H1 (cell line): ENCODE results near the gene SLC6A3. TPM values are rescaled to one million over a fixed set of nuclear protein-coding genes. Genes with fewer than 3 reads are reported as not detected.

Experiments
- CTCF ChIA-PET: fragments of 300-600 bp; sonication (Branson Sonifier 250); formaldehyde crosslinking; loops from one replicate; lab custom pipeline; 2021; ENCODE audit not compliant: partially characterized antibody; lab: Charles Lee
- POLR2A ChIA-PET: fragments of 300-600 bp; sonication (Branson Sonifier 250); formaldehyde crosslinking; loops from one replicate; lab custom pipeline; 2021; ENCODE audit warnings: inconsistent platforms; ENCODE audit not compliant: partially characterized antibody; lab: Charles Lee
- DNase-seq, 2 experiments: peaks; one replicate each; pipeline versions ENCODE4 v3.0.0 to v3.0.0-alpha.2; 2010 to 2022; ENCODE audit warnings: low spot score in 2 of 2, low read depth in 1 of 2, mixed read lengths in 1 of 2
- FAIRE-seq: peaks from 2 replicates; lab custom pipeline; 2011; peaks lifted over from hg19 to GRCh38; lab: Jason Lieb, UNC
- H2AFZ ChIP-seq: 2 replicates; pipeline ENCODE4 v1.8.1; 2012; ENCODE audit warnings: low read length, inconsistent platforms
- H2AK5ac ChIP-seq: 2 replicates; pipeline ENCODE4 v1.6.1; 2013; ENCODE audit warnings: low read depth, low read length
- H2BK120ac ChIP-seq: replicated peaks from 2 replicates; pipeline ENCODE3; 2013; ENCODE audit warnings: low read depth, low read length, inconsistent platforms
- H2BK12ac ChIP-seq: 2 replicates; pipeline ENCODE4 v1.6.1; 2013; ENCODE audit warnings: low read depth, low read length
- H2BK15ac ChIP-seq: 2 replicates; pipeline ENCODE4 v1.6.1; 2013; ENCODE audit warnings: low read length
- H2BK20ac ChIP-seq: 2 replicates; pipeline ENCODE4 v1.6.1; 2013; ENCODE audit warnings: low read length
- H2BK5ac ChIP-seq: 2 replicates; pipeline ENCODE4 v1.6.1; 2013; ENCODE audit warnings: low read depth, low read length
- H3K14ac ChIP-seq: 2 replicates; pipeline ENCODE4 v1.6.1; 2013; ENCODE audit warnings: inconsistent platforms; ENCODE audit not compliant: insufficient read length
- H3K18ac ChIP-seq: 2 replicates; pipeline ENCODE4 v1.6.1; 2013; ENCODE audit warnings: low read length; ENCODE audit errors: extremely low read depth
- H3K23ac ChIP-seq: 2 replicates; pipeline ENCODE4 v1.6.1; 2013; ENCODE audit warnings: inconsistent platforms; ENCODE audit not compliant: insufficient read length
- H3K23me2 ChIP-seq: 2 replicates; pipeline ENCODE4 v1.6.1; 2013; ENCODE audit warnings: low read depth, low read length
- H3K27ac ChIP-seq: 2 replicates; pipeline ENCODE4 v1.6.1; 2011; ENCODE audit warnings: low read depth, low read length, inconsistent platforms
- H3K27me3 ChIP-seq, 4 experiments: replicated peaks in 1 of 4; 1 replicate in 1 of 4; 2 replicates in 3 of 4; pipeline versions ENCODE4 v1.6.1 to v1.8.1; 2011 to 2013; ENCODE audit warnings: low read length in 3 of 4, mild to moderate bottlenecking in 3 of 4, inconsistent platforms in 2 of 4, mixed read lengths in 2 of 4, moderate library complexity in 1 of 4; ENCODE audit not compliant: control insufficient read depth in 3 of 4, insufficient read depth in 3 of 4; ENCODE audit errors: extremely low read depth in 1 of 4
- H3K36me3 ChIP-seq, 4 experiments: 2 replicates each; pipeline versions ENCODE4 v1.6.1 to v1.8.1; 2011 to 2013; ENCODE audit warnings: mild to moderate bottlenecking in 4 of 4, low read length in 3 of 4, moderate library complexity in 2 of 4, control low read depth in 1 of 4, inconsistent platforms in 1 of 4; ENCODE audit not compliant: insufficient read depth in 4 of 4, control insufficient read depth in 2 of 4
- H3K4ac ChIP-seq: replicated peaks from 2 replicates; pipeline ENCODE3; 2013; ENCODE audit warnings: low read length, low read depth, mixed read lengths, inconsistent platforms; ENCODE audit not compliant: insufficient read length
- H3K4me1 ChIP-seq, 4 experiments: replicated peaks in 1 of 4; 1 replicate in 1 of 4; 2 replicates in 3 of 4; pipeline versions ENCODE4 v1.6.1 to v1.8.1; 2011 to 2013; ENCODE audit warnings: low read length in 3 of 4, inconsistent platforms in 2 of 4, mixed read lengths in 1 of 4; ENCODE audit not compliant: insufficient read depth in 4 of 4, control insufficient read depth in 3 of 4
- H3K4me2 ChIP-seq, 2 experiments: 2 replicates each; pipeline versions ENCODE4 v1.6.1 to v1.8.1; 2011 to 2013; ENCODE audit warnings: low read depth in 2 of 2, low read length in 2 of 2, control low read depth in 1 of 2, inconsistent platforms in 1 of 2, mild to moderate bottlenecking in 1 of 2; ENCODE audit not compliant: insufficient read depth in 1 of 2
- H3K4me3 ChIP-seq, 4 experiments: fragments of 200-600, 300-600 bp in 1 of 4; sonication (generic), shearing (Covaris generic), sonication (Bioruptor Twin) in 1 of 4; 2 replicates each; pipeline versions ENCODE4 v1.5.1 to v1.8.1; 2011 to 2016; ENCODE audit warnings: low read length in 4 of 4, low read depth in 3 of 4, control low read depth in 2 of 4, inconsistent platforms in 2 of 4, mild to moderate bottlenecking in 2 of 4, mixed read lengths in 1 of 4, moderate library complexity in 1 of 4; ENCODE audit not compliant: insufficient read depth in 2 of 4; ENCODE audit errors: extremely low read depth in 1 of 4
- H3K56ac ChIP-seq: replicated peaks from 2 replicates; pipeline ENCODE3; 2013; ENCODE audit warnings: low read depth, mild to moderate bottlenecking, mixed read lengths, low read length, inconsistent platforms; ENCODE audit not compliant: insufficient read length
- H3K79me1 ChIP-seq: 2 replicates; pipeline ENCODE4 v1.6.1; 2013; ENCODE audit warnings: low read depth, low read length, control low read depth
- H3K79me2 ChIP-seq, 2 experiments: 2 replicates each; pipeline versions ENCODE4 v1.6.1 to v1.8.1; 2012 to 2013; ENCODE audit warnings: low read length in 2 of 2, mild to moderate bottlenecking in 2 of 2, inconsistent platforms in 1 of 2; ENCODE audit not compliant: insufficient read depth in 2 of 2, control insufficient read depth in 1 of 2
- H3K9ac ChIP-seq, 4 experiments: replicated peaks in 1 of 4; 1 replicate in 1 of 4; 2 replicates in 3 of 4; pipeline versions ENCODE4 v1.6.1 to v1.8.1; 2011 to 2013; ENCODE audit warnings: low read depth in 3 of 4, low read length in 3 of 4, control low read depth in 2 of 4, mild to moderate bottlenecking in 2 of 4, moderate library complexity in 2 of 4, inconsistent platforms in 1 of 4; ENCODE audit errors: extremely low read depth in 1 of 4
- H3K9me3 ChIP-seq, 2 experiments: 2 replicates each; pipeline versions ENCODE4 v1.6.1 to v1.8.1; 2012 to 2013; ENCODE audit warnings: mild to moderate bottlenecking in 2 of 2, moderate library complexity in 2 of 2, control low read depth in 1 of 2, inconsistent platforms in 1 of 2, low read depth in 1 of 2, low read length in 1 of 2, mixed read lengths in 1 of 2; ENCODE audit not compliant: insufficient read depth in 2 of 2
- H4K20me1 ChIP-seq, 2 experiments: replicated peaks in 1 of 2; 2 replicates each; pipeline versions ENCODE3 to v1.8.1; 2011 to 2013; ENCODE audit warnings: inconsistent platforms in 2 of 2, low read length in 2 of 2, mild to moderate bottlenecking in 1 of 2; ENCODE audit not compliant: insufficient read depth in 2 of 2, control insufficient read depth in 1 of 2
- H4K5ac ChIP-seq: 2 replicates; pipeline ENCODE4 v1.6.1; 2013; ENCODE audit warnings: low read length, low read depth, mixed read lengths, inconsistent platforms; ENCODE audit not compliant: insufficient read length
- H4K8ac ChIP-seq: 2 replicates; pipeline ENCODE4 v1.8.0; 2013; ENCODE audit warnings: mild to moderate bottlenecking, moderate library complexity, low read length, inconsistent platforms; ENCODE audit not compliant: insufficient read depth; ENCODE audit errors: extremely low read depth
- H4K91ac ChIP-seq: replicated peaks from 2 replicates; pipeline ENCODE3; 2013; ENCODE audit warnings: low read length, mixed read lengths, inconsistent platforms; ENCODE audit not compliant: insufficient read length
- ASH2L ChIP-seq: fragments of 200-600, 300-600 bp; sonication (generic); IDR thresholded peaks from one replicate; pipeline ENCODE4 v1.7.1; 2017; ENCODE audit warnings: low read length
- CTBP2 ChIP-seq: IDR thresholded peaks from 2 replicates; pipeline ENCODE4 v1.7.0; 2011; ENCODE audit warnings: borderline replicate concordance, mild to moderate bottlenecking, moderate library complexity, mixed read lengths, low read length; ENCODE audit not compliant: insufficient read depth, insufficient read length
- JUN ChIP-seq: IDR thresholded peaks from 2 replicates; pipeline ENCODE4 v1.6.1; 2011; ENCODE audit warnings: low read depth, mild to moderate bottlenecking, improper control_type of control experiment, low read length
- MAX ChIP-seq: IDR thresholded peaks from 2 replicates; pipeline ENCODE4 v1.6.1; 2012; ENCODE audit warnings: inconsistent platforms
- TCF12 ChIP-seq: IDR thresholded peaks from 2 replicates; pipeline ENCODE4 v1.6.1; 2011; ENCODE audit warnings: low read depth, mild to moderate bottlenecking, low read length
- WGBS, 2 experiments: shearing (Covaris generic) in 1 of 2; methylation state at CpG; one replicate each; pipeline versions ENCODE4 v1.1.6 to v1.1.7; 2013 to 2015; ENCODE audit warnings: low lambda C conversion rate in 2 of 2, mixed read lengths in 2 of 2, inconsistent platforms in 1 of 2, low coverage in 1 of 2, missing lambda C conversion rate in 1 of 2; ENCODE audit not compliant: insufficient replicate concordance in 2 of 2, insufficient coverage in 1 of 2, insufficient read length in 1 of 2; ENCODE audit errors: extremely low coverage in 1 of 2, missing lambda C conversion rate in 1 of 2; 5-methylcytosine and 5-hydroxymethylcytosine counted together
- polyA plus RNA-seq, 7 experiments: library from polyadenylated mRNA; depleted of rRNA in 3 of 7; stranded (reverse) in 5 of 7; unstranded in 2 of 7; fragments of >200 nt in 5 of 7; fragments of 200-250 nt in 2 of 7; gene quantifications; 1 replicate in 5 of 7; 2 replicates in 1 of 7; 4 replicates in 1 of 7; pipeline versions ENCODE4 v1.2.1 to v1.2.3, GENCODE V29; 2011 to 2013; ENCODE audit warnings: missing spikeins in 2 of 7, mixed read lengths in 2 of 7
- total RNA-seq: library from RNA; stranded (reverse); fragmentation: NEBNext Ultra II Directional; extraction: Animal tissue kit (Norgen Biotek cat#: 25700); gene quantifications from 2 replicates; pipeline ENCODE4 v1.2.1, GENCODE V29; 2021
- TF ChIP-seq, protein P1 (sequence below): IDR thresholded peaks from 2 replicates; pipeline ENCODE4 v1.6.1; 2011; ENCODE audit warnings: low read length, improper control_type of control experiment

The SLC6A3 gene
- total and polyA plus RNA-seq, 2 of the 8 experiments (the other 6 are each of a cell fraction or from before 2014, with no cell fraction given), result 0.48 to 0.91 TPM

DNA sequence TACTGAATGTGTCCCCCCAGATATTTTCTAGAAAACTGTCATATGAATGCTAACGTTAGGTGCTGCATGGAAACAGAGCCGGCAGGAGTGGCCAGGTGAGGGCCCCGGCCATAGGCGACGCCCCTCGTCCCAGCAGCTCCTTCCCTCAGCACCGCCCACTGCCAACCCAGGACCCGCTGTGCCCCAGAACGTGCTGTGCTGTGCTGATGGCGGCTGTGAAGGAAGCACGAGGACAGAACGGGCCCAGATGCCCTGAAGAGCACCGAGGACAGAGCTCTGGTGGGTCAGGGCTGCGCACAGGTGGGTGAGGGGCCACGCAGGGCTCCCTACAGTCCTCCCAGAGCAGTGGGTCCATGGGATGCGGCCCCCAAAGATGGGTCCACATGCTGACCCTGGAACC, 48.2 kb upstream of the SLC6A3 start:
- H2BK5ac ChIP-seq, result no peak overlapping the region
- no peak overlapping the region for H2BK120ac ChIP-seq
- H3K36me3 ChIP-seq, result peaks cover 18 to 78% (median 49%) of the 10 kb centered on the region in 4 experiments
- no peaks in the 10 kb centered on the region for H3K9me3 ChIP-seq
- H4K91ac ChIP-seq, result no peak overlapping the region
- 92% methylated on average over 16 of the region's 16 CpGs; no CpG with 5 or more reads in 1 of the 2 experiments for WGBS, 2 experiments
- no peak overlapping the region for H3K4me3 ChIP-seq
- peaks cover 2 to 28% of the 10 kb centered on the region in 2 experiments for H3K79me2 ChIP-seq
- ChIA-PET POLR2A (interaction anchor here (0.9 to 1.7 kb wide), 2 partner anchors 10 to 21 kb away, joined by 3 to 10 read pairs; no protein-coding TSS in a partner anchor), CTCF (interaction anchor here (0.9 to 4.5 kb wide), 9 partner anchors 10 to 152 kb away, joined by 3 to 32 read pairs (median 8); no protein-coding TSS in a partner anchor)
- peak overlapping the region; percentile 18; the same call in 1 of the 2 replicates for H4K8ac ChIP-seq
- H3K79me1 ChIP-seq, result peaks cover 21% of the 10 kb centered on the region
- H2BK12ac ChIP-seq, result no peak overlapping the region
- H2AFZ ChIP-seq, result no peak overlapping the region
- no peak overlapping the region for H3K18ac ChIP-seq
- no peak for DNase-seq
- no peak for FAIRE-seq
- no peak overlapping the region for H3K4ac ChIP-seq
- no peak overlapping the region for H3K9ac ChIP-seq
- H4K5ac ChIP-seq, result no peak overlapping the region
- H3K27me3 ChIP-seq, result no peaks in the 10 kb centered on the region
- no peaks in the 10 kb centered on the region for H3K23me2 ChIP-seq
- H3K14ac ChIP-seq, result no peak overlapping the region
- H2BK20ac ChIP-seq, result no peak overlapping the region
- H3K56ac ChIP-seq, result no peak overlapping the region
- H2AK5ac ChIP-seq, result no peak overlapping the region
- no peak overlapping the region for H3K23ac ChIP-seq
- no peak overlapping the region; the same call in 1 of the 2 replicates for H3K27ac ChIP-seq
- H4K20me1 ChIP-seq, result peaks cover 11 to 33% of the 10 kb centered on the region in 2 experiments
- no peaks in the 10 kb centered on the region for H3K4me1 ChIP-seq
- no peak overlapping the region for H3K4me2 ChIP-seq
- H2BK15ac ChIP-seq, result no peak overlapping the region
- TF ChIP-seq MAX, result no peak
- TF ChIP-seq TCF12, result no peak
- TF ChIP-seq ASH2L, result no peak
- TF ChIP-seq, protein P1, sequence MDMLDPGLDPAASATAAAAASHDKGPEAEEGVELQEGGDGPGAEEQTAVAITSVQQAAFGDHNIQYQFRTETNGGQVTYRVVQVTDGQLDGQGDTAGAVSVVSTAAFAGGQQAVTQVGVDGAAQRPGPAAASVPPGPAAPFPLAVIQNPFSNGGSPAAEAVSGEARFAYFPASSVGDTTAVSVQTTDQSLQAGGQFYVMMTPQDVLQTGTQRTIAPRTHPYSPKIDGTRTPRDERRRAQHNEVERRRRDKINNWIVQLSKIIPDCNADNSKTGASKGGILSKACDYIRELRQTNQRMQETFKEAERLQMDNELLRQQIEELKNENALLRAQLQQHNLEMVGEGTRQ, result no peak
- no peak for TF ChIP-seq CTBP2
- no peak for TF ChIP-seq JUN
